Thyroid gland (tissue), 4 donors: ENCODE results near the gene RARRES1.

ENCODE experiments used
- CTCF ChIP-seq, 6 experiments: fragments of 200-600 bp in 3 of 6; fragments of 450-650 bp in 3 of 6; sonication (generic) in 3 of 6; IDR thresholded peaks; one replicate each; pipeline ENCODE4 v1.5.1; 2016 to 2019; ENCODE audit warnings: antibody characterized with exemption in 6 of 6, mild to moderate bottlenecking in 2 of 6, inconsistent platforms in 1 of 6, moderate library complexity in 1 of 6
- POLR2A ChIP-seq, 2 donors: fragments of 450-650 bp; IDR thresholded peaks; one replicate each; pipeline ENCODE4 v1.6.1; 2017; ENCODE audit warnings: antibody characterized with exemption in 2 of 2, mild to moderate bottlenecking in 2 of 2, moderate library complexity in 1 of 2

- TF ChIP-seq CTCF (IDR thresholded peaks at IDR 0.05) = no peak
- TF ChIP-seq POLR2A (IDR thresholded peaks at IDR 0.05) = no peak
These were observed 39.3 kb upstream of the RARRES1 start for GRCh38 chr3:158771577-158771976.
